HG03196 (cell line): Measurements from ENCODE around the gene RALGAPA2.

Experiments used
- ATAC-seq: cut with Tn5 transposase; IDR thresholded peaks from one replicate; pipeline ENCODE4 v1.9.1; 2021; ENCODE audit not compliant: unreplicated experiment

Gene RALGAPA2

GRCh38 chr20:20721489-20721888 is 9.0 kb upstream of the RALGAPA2 start:
- ATAC-seq, result no peak

- no peak for ATAC-seq
These were observed 7.7 kb upstream of the RALGAPA2 start for GRCh38 chr20:20720158-20720557.

GRCh38 chr20:20719411-20719810 is 7.0 kb upstream of the RALGAPA2 start:
- ATAC-seq, result no peak

GRCh38 chr20:20713244-20713765 is 861 bp upstream of the RALGAPA2 start:
- no peak for ATAC-seq

GRCh38 chr20:20712004-20712473 is 405 bp downstream of the RALGAPA2 start:
- ATAC-seq, result peak; percentile 7

- ATAC-seq, result no peak
These were observed 1.0 kb downstream of the RALGAPA2 start for GRCh38 chr20:20711413-20711812.

GRCh38 chr20:20710443-20711315 is 1.8 kb downstream of the RALGAPA2 start:
- ATAC-seq, result no peak

- ATAC-seq, result no peak
These were observed 2.6 kb downstream of the RALGAPA2 start for GRCh38 chr20:20709887-20710286.

GRCh38 chr20:20706285-20706684 is 6.2 kb downstream of the RALGAPA2 start:
- no peak for ATAC-seq

- ATAC-seq, result no peak
These were observed 9.9 kb downstream of the RALGAPA2 start for GRCh38 chr20:20702330-20703245.

GRCh38 chr20:20699917-20700316 is 12.5 kb downstream of the RALGAPA2 start:
- ATAC-seq, result no peak

- no peak for ATAC-seq
These were observed 13.3 kb downstream of the RALGAPA2 start for GRCh38 chr20:20699144-20699543.

GRCh38 chr20:20697325-20697845 is 15.1 kb downstream of the RALGAPA2 start:
- ATAC-seq, result no peak

- no peak for ATAC-seq
These were observed 17.1 kb downstream of the RALGAPA2 start for GRCh38 chr20:20695250-20695816.

GRCh38 chr20:20694591-20694990 is 17.9 kb downstream of the RALGAPA2 start:
- no peak for ATAC-seq

- ATAC-seq, result no peak
These were observed 19.9 kb downstream of the RALGAPA2 start for GRCh38 chr20:20692587-20692986.

- peak; percentile 21 for ATAC-seq
These were observed 20.8 kb downstream of the RALGAPA2 start for GRCh38 chr20:20691477-20692235.

GRCh38 chr20:20690676-20691476 is 21.6 kb downstream of the RALGAPA2 start:
- peak; percentile 49 for ATAC-seq

- no peak for ATAC-seq
These were observed 25.1 kb downstream of the RALGAPA2 start for GRCh38 chr20:20687319-20687718.
